A549 (cell line): ENCODE measurements around the gene PPP6R3. TPM values are rescaled to one million over a fixed set of nuclear protein-coding genes. Genes with fewer than 3 reads are reported as not detected.
A peak's percentile ranks its signal among the peaks of the same experiment; 100 is the strongest.
"Not testable (repeated sequence)": the region's sequence is repeated elsewhere in the genome, so short reads cannot be mapped to it uniquely, and the experiment has no call there.

ENCODE experiments used
- ATAC-seq, 2 experiments: fragments of 200-7000 bp in 1 of 2; fragments of >200 bp in 1 of 2; cut with Nextera tagmentation in 1 of 2; cut with Tn5 transposase in 1 of 2; 3 replicates each; pipeline versions ENCODE4 v1.8.0 to v1.9.1; 2018 to 2020; ENCODE audit warnings: mild to moderate bottlenecking in 1 of 2, moderate library complexity in 1 of 2
- CTCF ChIA-PET: fragments of 300-600 bp; sonication (Branson Sonifier 250); formaldehyde crosslinking; extraction: SDS; loops from one replicate; lab custom pipeline; 2021; ENCODE audit warnings: antibody characterized with exemption, inconsistent platforms; lab: Yijun Ruan, JAX
- POLR2A ChIA-PET: fragments of 350-600 bp; formaldehyde crosslinking; extraction: SDS; loops from one replicate; lab custom pipeline; 2021; ENCODE audit warnings: antibody characterized with exemption, inconsistent platforms; lab: Yijun Ruan, JAX
- DNase-seq, 2 experiments: peaks; one replicate each; pipeline versions ENCODE4 v3.0.0 to v3.0.0-alpha.2; 2011 to 2016; ENCODE audit warnings: low read depth in 1 of 2, low spot score in 1 of 2
- FAIRE-seq: peaks from 2 replicates; lab custom pipeline; 2011; peaks lifted over from hg19 to GRCh38; lab: Jason Lieb, UNC
- H3K27ac ChIP-seq, 2 experiments: fragments of >200 bp; sonication (Bioruptor Twin); formaldehyde crosslinking; 3 replicates each; pipeline ENCODE4 v1.5.1; 2016 to 2017
- H3K4me1 ChIP-seq: fragments of >200 bp; sonication (Bioruptor Twin); formaldehyde crosslinking; 3 replicates; pipeline ENCODE4 v1.6.1; 2016
- H3K4me2 ChIP-seq: fragments of >200 bp; sonication (Bioruptor Twin); formaldehyde crosslinking; 3 replicates; pipeline ENCODE4 v1.6.1; 2016
- H3K4me3 ChIP-seq: fragments of >200 bp; sonication (Bioruptor Twin); formaldehyde crosslinking; 3 replicates; pipeline ENCODE4 v1.5.1; 2016
- H3K9me3 ChIP-seq: fragments of >200 bp; sonication (Bioruptor Twin); formaldehyde crosslinking; 3 replicates; pipeline ENCODE4 v1.6.1; 2016
- CHD2 ChIP-seq: fragments of 150-350 bp; IDR thresholded peaks from 2 replicates; pipeline ENCODE4 v1.6.1; 2014; ENCODE audit warnings: low read length; ENCODE audit not compliant: partially characterized antibody
- FOXS1 ChIP-seq: fragments of 250-450 bp; sonication (Bioruptor Pico); IDR thresholded peaks from 2 replicates; pipeline ENCODE4 v1.5.0; 2020; ENCODE audit warnings: mild to moderate bottlenecking, moderate library complexity
- GATA3 ChIP-seq: IDR thresholded peaks from 2 replicates; pipeline ENCODE4 v1.6.1; 2012; ENCODE audit warnings: borderline replicate concordance
- HDAC2 ChIP-seq: fragments of 200-600 bp; sonication (generic); IDR thresholded peaks from 2 replicates; pipeline ENCODE4 v1.6.1; 2016
- HEYL ChIP-seq: fragments of 250-450 bp; sonication (Bioruptor Pico); IDR thresholded peaks from 2 replicates; pipeline ENCODE4 v1.8.0; 2021; ENCODE audit warnings: mild to moderate bottlenecking, moderate library complexity
- JUNB ChIP-seq: fragments of >200 bp; sonication (Bioruptor Twin); formaldehyde crosslinking; IDR thresholded peaks from 2 replicates; pipeline ENCODE4 v1.6.1; 2016
- MAFK ChIP-seq: fragments of 450-650 bp; IDR thresholded peaks from 2 replicates; pipeline ENCODE4 v1.6.1; 2014; ENCODE audit not compliant: partially characterized antibody
- NR3C1 ChIP-seq: fragments of >200 bp; sonication (Bioruptor Twin); formaldehyde crosslinking; IDR thresholded peaks from 3 replicates; pipeline ENCODE4 v1.6.1; 2017
- RFX5 ChIP-seq: fragments of 450-650 bp; IDR thresholded peaks from 2 replicates; pipeline ENCODE4 v1.7.1; 2014; ENCODE audit warnings: antibody characterized with exemption, mild to moderate bottlenecking, moderate library complexity
- ZFP36 ChIP-seq: fragments of 450-650 bp; IDR thresholded peaks from 2 replicates; pipeline ENCODE4 v1.6.1; 2014; ENCODE audit warnings: borderline replicate concordance; ENCODE audit not compliant: partially characterized antibody
- ZSCAN20 ChIP-seq: fragments of 250-450 bp; sonication (Bioruptor Pico); IDR thresholded peaks from 2 replicates; pipeline ENCODE4 v1.8.0; 2022; ENCODE audit warnings: mild to moderate bottlenecking, moderate library complexity
- WGBS: methylation state at CpG from one replicate; pipeline ENCODE4 v1.1.6; 2017; ENCODE audit errors: missing lambda C conversion rate; 5-methylcytosine and 5-hydroxymethylcytosine counted together
- polyA plus RNA-seq, 4 experiments: library from polyadenylated mRNA; depleted of rRNA in 3 of 4; stranded (reverse); fragments of >200 nt; fragmentation: RNase III in 1 of 4; extraction: RNeasy Plus Mini Kit Qiagen cat#74134 plus additional on column Dnase treatment in 1 of 4; gene quantifications; 2 replicates in 3 of 4; 3 replicates in 1 of 4; pipeline ENCODE4 v1.2.3, GENCODE V29; 2011 to 2017
- TF ChIP-seq, protein P1 (sequence below): fragments of >200 bp; sonication (Bioruptor Twin); formaldehyde crosslinking; IDR thresholded peaks from 3 replicates; pipeline ENCODE4 v1.6.1; 2016
- TF ChIP-seq, protein P2 (sequence below): fragments of 250-450 bp; sonication (Bioruptor Pico); IDR thresholded peaks from 2 replicates; pipeline ENCODE4 v1.5.0; 2020; ENCODE audit warnings: low read depth, mild to moderate bottlenecking, moderate library complexity
- TF ChIP-seq, protein P3 (sequence below): fragments of 200-600 bp; sonication (generic); IDR thresholded peaks from 2 replicates; pipeline ENCODE4 v1.6.1; 2016; ENCODE audit warnings: antibody characterized with exemption, mild to moderate bottlenecking, moderate library complexity

PPP6R3 gene
- polyA plus RNA-seq, 2 of the 4 experiments (the other 2 are of a cell fraction) = 69.7 to 114 TPM

DNA sequence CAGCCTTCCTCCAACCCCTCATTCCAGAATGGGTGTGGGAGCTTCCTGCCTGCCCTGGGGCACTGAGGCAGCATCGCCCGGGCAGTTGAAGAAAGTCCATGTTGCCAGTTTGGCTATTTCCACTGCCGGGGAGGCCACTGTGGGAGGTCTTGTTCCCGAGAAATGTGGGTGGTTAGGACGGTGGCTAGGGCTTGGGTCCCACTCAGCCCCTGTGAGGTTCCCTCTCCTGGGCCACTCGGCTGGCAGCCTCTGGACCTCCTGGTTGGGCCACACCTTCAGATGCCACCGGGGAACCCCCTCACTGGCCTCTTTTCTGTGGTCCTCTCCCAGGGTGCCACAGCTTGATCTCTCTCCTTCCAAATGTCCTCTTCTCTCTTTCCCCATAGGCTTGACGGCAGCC is 5.1 kb upstream of the PPP6R3 start (continued):
- TF ChIP-seq, protein P1, sequence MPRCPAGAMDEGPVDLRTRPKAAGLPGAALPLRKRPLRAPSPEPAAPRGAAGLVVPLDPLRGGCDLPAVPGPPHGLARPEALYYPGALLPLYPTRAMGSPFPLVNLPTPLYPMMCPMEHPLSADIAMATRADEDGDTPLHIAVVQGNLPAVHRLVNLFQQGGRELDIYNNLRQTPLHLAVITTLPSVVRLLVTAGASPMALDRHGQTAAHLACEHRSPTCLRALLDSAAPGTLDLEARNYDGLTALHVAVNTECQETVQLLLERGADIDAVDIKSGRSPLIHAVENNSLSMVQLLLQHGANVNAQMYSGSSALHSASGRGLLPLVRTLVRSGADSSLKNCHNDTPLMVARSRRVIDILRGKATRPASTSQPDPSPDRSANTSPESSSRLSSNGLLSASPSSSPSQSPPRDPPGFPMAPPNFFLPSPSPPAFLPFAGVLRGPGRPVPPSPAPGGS = no peak
- no peak for TF ChIP-seq NR3C1
- no peak for TF ChIP-seq ZSCAN20 (CRISPR knock-in tag)
- TF ChIP-seq FOXS1 (CRISPR knock-in tag) = no peak
- TF ChIP-seq HEYL (CRISPR knock-in tag) = no peak
- no peak for TF ChIP-seq CHD2
- TF ChIP-seq RFX5 = no peak
- TF ChIP-seq HDAC2 = no peak
- TF ChIP-seq GATA3 = no peak

DNA sequence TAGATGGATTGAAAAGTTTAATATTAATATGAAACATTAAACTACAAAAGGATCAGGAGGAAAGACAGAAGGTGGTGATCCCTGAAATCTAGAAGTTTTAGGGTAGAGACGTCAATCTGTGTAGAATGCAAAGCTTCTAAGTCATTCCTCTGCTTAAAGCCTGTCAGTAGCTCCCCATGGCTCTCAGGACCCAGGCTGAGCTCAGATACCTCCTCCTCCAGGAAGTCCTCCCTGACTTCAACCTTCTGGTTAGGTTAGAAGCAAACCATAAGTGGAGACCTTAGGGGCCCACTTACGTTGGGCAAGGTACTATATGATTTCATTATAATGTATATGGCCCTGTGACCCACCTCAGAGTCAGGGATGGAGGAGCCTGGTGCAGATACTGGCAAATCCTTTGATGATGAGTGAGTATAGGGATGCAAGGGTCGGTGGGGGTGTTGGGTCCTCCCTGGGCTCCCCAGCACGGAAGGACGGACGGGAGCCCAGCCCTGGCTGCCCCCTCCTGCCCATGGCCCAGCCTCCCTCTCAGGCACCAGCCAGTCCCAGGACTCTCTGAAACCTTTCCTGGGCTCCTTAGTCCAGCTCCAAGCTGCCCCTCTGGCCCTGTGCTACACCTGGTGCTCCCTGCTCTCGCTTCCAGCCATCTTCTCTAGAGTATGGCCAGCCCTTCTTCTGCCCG is 3.2 kb upstream of the PPP6R3 start:
- Histone ChIP-seq H3K4me3 (no peak overlapping the region), H3K9me3 (no peaks in the 10 kb centered on the region), H3K4me2 (no peak overlapping the region), H3K4me1 (peaks cover 7% of the 10 kb centered on the region), H3K27ac (no peak overlapping the region)
- WGBS = 69% methylated on average over 8 of the region's 8 CpGs
- POLR2A ChIA-PET = no interaction called here
- CTCF ChIA-PET = interaction anchor here (1.2 to 1.9 kb wide), 2 partner anchors 10 to 200 kb away, joined by 5 read pairs; no protein-coding TSS in a partner anchor
- DNase-seq (no peak), ATAC-seq (no peak), FAIRE-seq (no peak)
- TF ChIP-seq JUNB (no peak), ZFP36 (peak; percentile 93)

DNA sequence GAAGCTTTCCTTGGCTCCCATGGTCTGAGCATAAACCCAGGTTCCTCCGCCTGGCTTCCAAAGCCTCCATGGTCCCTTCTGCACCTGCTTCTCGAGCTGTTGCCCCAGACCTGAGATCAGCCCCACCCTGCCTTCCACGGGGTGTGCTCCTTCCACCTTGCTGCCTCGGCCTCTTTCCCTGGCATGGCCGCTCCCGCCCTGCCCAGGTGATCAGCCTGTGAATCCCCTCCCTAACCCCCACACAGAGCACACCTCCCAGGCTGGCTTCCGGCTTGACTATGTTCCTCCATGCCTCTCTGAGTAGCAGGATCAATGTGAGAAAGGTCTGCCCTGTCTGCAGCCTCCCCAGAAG is 2.7 kb upstream of the PPP6R3 start:
- Histone ChIP-seq H3K27ac (no peak overlapping the region), H3K4me3 (no peak overlapping the region), H3K9me3 (no peaks in the 10 kb centered on the region), H3K4me1 (peaks cover 12% of the 10 kb centered on the region), H3K4me2 (no peak overlapping the region)
- ChIA-PET CTCF (interaction anchor here (1.2 kb wide), 1 partner anchor 11 kb away, joined by 5 read pairs; no protein-coding TSS in a partner anchor), POLR2A (no interaction called here)
- DNase-seq = no peak
- WGBS = 88% methylated on average over 7 of the region's 7 CpGs
- no peak for ATAC-seq
- TF ChIP-seq, protein P2, sequence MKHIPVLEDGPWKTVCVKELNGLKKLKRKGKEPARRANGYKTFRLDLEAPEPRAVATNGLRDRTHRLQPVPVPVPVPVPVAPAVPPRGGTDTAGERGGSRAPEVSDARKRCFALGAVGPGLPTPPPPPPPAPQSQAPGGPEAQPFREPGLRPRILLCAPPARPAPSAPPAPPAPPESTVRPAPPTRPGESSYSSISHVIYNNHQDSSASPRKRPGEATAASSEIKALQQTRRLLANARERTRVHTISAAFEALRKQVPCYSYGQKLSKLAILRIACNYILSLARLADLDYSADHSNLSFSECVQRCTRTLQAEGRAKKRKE = no peak
- TF ChIP-seq, protein P3, sequence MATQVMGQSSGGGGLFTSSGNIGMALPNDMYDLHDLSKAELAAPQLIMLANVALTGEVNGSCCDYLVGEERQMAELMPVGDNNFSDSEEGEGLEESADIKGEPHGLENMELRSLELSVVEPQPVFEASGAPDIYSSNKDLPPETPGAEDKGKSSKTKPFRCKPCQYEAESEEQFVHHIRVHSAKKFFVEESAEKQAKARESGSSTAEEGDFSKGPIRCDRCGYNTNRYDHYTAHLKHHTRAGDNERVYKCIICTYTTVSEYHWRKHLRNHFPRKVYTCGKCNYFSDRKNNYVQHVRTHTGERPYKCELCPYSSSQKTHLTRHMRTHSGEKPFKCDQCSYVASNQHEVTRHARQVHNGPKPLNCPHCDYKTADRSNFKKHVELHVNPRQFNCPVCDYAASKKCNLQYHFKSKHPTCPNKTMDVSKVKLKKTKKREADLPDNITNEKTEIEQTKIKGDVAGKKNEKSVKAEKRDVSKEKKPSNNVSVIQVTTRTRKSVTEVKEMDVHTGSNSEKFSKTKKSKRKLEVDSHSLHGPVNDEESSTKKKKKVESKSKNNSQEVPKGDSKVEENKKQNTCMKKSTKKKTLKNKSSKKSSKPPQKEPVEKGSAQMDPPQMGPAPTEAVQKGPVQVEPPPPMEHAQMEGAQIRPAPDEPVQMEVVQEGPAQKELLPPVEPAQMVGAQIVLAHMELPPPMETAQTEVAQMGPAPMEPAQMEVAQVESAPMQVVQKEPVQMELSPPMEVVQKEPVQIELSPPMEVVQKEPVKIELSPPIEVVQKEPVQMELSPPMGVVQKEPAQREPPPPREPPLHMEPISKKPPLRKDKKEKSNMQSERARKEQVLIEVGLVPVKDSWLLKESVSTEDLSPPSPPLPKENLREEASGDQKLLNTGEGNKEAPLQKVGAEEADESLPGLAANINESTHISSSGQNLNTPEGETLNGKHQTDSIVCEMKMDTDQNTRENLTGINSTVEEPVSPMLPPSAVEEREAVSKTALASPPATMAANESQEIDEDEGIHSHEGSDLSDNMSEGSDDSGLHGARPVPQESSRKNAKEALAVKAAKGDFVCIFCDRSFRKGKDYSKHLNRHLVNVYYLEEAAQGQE = no peak
- no peak for FAIRE-seq

DNA sequence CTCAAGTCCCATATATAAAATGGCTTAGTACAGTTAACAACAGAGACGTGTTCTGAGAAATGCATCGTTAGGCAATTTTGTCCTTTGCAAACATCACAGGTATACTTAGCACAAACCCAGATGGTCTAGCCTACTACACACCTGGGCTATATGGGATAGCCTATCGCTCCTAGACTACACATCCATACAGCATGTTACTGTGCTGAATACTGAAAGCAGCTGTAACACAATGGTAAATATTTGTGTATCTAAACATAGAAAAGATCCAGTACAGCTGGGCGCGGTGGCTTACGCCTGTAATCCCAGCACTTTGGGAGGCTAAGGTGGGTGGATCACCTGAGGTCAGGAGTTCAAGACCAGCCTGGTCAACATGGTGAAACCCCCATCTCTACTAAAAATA is 2.2 kb upstream of the PPP6R3 start:
- POLR2A ChIA-PET, H3K4me3 ChIP-seq, H3K27ac ChIP-seq, ATAC-seq, H3K4me2 ChIP-seq, FAIRE-seq, H3K9me3 ChIP-seq, DNase-seq: not testable (repeated sequence)
- TF ChIP-seq MAFK = peak; percentile 4
- peaks cover 16% of the 10 kb centered on the region for H3K4me1 ChIP-seq
- CTCF ChIA-PET = interaction anchor here (0.6 to 1.5 kb wide), 5 partner anchors 9 to 456 kb away, joined by 3 to 5 read pairs (median 3); no protein-coding TSS in a partner anchor
- WGBS = 66% methylated on average over 6 of the region's 6 CpGs
